NCI-H226 (cell line): ENCODE data around the gene MPO.

Experiments
- DNase-seq: peaks from one replicate; pipeline ENCODE4 v3.0.0-alpha.2; 2015

The MPO gene

GRCh38 chr17:58229384-58229783 is 51.4 kb downstream of the MPO start:
- DNase-seq: no peak

GRCh38 chr17:58228679-58229078 is 52.1 kb downstream of the MPO start:
- no peak for DNase-seq

GRCh38 chr17:58227733-58228132 is 53.0 kb downstream of the MPO start:
- no peak for DNase-seq

GRCh38 chr17:58224315-58224714 is 56.4 kb downstream of the MPO start:
- DNase-seq: peak; percentile 54
